ENCODE results near the gene FBXO41. TPM values are rescaled to one million over a fixed set of nuclear protein-coding genes. Genes with fewer than 3 reads are reported as not detected.

FBXO41 gene
- total and polyA plus RNA-seq, 9 of the 15 experiments (the other 6 are each of a cell fraction or from before 2014, with no cell fraction given), result 0.21 to 8.2 (median 3.5) TPM

DNA sequence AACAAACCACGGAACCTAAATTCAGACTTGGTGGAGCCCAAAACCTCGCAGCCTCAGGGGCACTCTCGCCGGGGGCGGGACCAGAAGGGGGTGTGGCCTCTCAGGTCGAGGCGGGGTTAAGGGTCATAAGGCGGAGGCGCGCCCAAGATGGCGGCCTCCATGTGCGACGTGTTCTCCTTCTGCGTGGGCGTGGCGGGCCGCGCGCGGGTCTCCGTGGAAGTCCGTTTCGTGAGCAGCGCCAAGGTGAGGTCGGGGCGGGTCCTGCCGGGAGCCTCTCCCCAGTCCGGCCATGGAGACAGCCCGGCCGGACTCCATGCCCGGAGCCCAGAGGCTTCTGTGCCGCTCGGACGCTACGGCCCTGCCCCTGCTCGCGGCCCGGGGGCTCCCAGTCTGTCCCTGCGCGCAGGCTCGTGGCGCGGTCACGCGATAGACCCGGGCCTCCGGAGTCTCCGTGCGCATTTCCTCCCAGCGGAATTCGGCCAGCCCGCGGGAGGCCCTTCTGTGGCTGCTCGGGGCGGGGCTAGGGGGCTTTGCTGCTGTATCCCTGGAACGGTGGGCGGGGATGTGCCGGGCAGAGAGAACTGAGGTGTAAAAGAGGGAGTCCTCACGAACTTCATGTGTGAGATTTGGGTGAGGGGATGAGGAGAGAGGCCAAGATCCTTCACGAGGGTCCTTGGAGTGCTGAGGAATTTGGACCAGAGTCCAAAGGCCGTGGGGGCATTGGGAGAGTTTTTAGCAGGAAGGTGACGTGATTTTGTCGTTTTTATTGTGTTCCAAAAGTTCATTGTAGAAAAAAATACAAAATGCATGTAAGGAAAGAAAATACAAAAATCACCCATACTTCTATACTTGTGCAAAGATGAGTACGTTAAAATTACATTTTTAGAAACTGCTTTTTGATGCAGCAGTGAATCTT lies 69.9 kb downstream of the FBXO41 start, which contains the start of gene SMYD5 (continued):
- TF ChIP-seq, protein P1, sequence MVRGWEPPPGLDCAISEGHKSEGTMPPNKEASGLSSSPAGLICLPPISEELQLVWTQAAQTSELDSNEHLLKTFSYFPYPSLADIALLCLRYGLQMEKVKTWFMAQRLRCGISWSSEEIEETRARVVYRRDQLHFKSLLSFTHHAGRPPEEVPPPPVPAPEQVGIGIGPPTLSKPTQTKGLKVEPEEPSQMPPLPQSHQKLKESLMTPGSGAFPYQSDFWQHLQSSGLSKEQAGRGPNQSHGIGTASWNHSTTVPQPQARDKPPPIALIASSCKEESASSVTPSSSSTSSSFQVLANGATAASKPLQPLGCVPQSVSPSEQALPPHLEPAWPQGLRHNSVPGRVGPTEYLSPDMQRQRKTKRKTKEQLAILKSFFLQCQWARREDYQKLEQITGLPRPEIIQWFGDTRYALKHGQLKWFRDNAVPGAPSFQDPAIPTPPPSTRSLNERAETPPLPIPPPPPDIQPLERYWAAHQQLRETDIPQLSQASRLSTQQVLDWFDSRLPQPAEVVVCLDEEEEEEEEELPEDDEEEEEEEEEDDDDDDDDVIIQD (CRISPR knock-in tag; IDR thresholded peaks at IDR 0.05), result no peak
- TF ChIP-seq ZNF347 (CRISPR knock-in tag; IDR thresholded peaks at IDR 0.05; ENCODE audit: low read depth) (no peak), HNRNPL (IDR thresholded peaks at IDR 0.05; ENCODE audit: low read depth, low read length) (no peak), YY1 (IDR thresholded peaks at IDR 0.05; ENCODE audit: borderline replicate concordance in 1 of 3, control insufficient read depth in 1 of 3, extremely low read depth in 1 of 3, insufficient read depth in 3 of 3, insufficient read length in 1 of 3, insufficient replicate concordance in 2 of 3, low read depth in 1 of 3, low read length in 2 of 3) (peak; percentile 97 to 98 (median 97)), ZNF644 (tag; IDR thresholded peaks at IDR 0.05; ENCODE audit: low read depth) (no peak), FOXJ3 (CRISPR knock-in tag; IDR thresholded peaks at IDR 0.05) (no peak), NRF1 (conservative IDR thresholded peaks at IDR 0.05 in 1 of 2, IDR thresholded peaks at IDR 0.05 in 1 of 2) (peak; percentile 82 to 86), ZNF217 (CRISPR knock-in tag; IDR thresholded peaks at IDR 0.05) (no peak), SMARCB1 (IDR thresholded peaks at IDR 0.05; ENCODE audit: insufficient read length, low read depth) (no peak), TFAM (CRISPR knock-in tag; conservative IDR thresholded peaks at IDR 0.05) (no peak), SMAD3 (CRISPR knock-in tag; conservative IDR thresholded peaks at IDR 0.05) (no peak), CSDE1 (IDR thresholded peaks at IDR 0.05) (no peak), ZNF3 (CRISPR knock-in tag; IDR thresholded peaks at IDR 0.05) (no peak), KAT2B (IDR thresholded peaks at IDR 0.05; ENCODE audit: low read depth, low read length) (no peak), FOXA1 (IDR thresholded peaks at IDR 0.05; ENCODE audit: borderline replicate concordance) (no peak), ZNF174 (CRISPR knock-in tag; IDR thresholded peaks at IDR 0.05) (no peak), NFYB (IDR thresholded peaks at IDR 0.05; ENCODE audit: extremely low read depth, insufficient read length) (no peak), E4F1 (CRISPR knock-in tag; IDR thresholded peaks at IDR 0.05; ENCODE audit: borderline replicate concordance) (no peak), ZNF57 (CRISPR knock-in tag; IDR thresholded peaks at IDR 0.05) (no peak), CBX2 (IDR thresholded peaks at IDR 0.05; ENCODE audit: insufficient read depth, low read length, poor library complexity, severe bottlenecking) (no peak), SMC3 (conservative IDR thresholded peaks at IDR 0.05; ENCODE audit: insufficient read depth, low read depth, low read length) (no peak), PYGO2 (tag; IDR thresholded peaks at IDR 0.05) (no peak), MAFF (IDR thresholded peaks at IDR 0.05; ENCODE audit: low read length) (no peak), SMARCA5 (IDR thresholded peaks at IDR 0.05) (no peak), ESRRB (CRISPR knock-in tag; IDR thresholded peaks at IDR 0.05; ENCODE audit: borderline replicate concordance) (no peak)
